A673 (cell line): ENCODE data around the gene ZNF579. TPM values are rescaled to one million over a fixed set of nuclear protein-coding genes. Genes with fewer than 3 reads are reported as not detected.

ENCODE experiments used
- BruUV-seq: library from RNA; stranded (reverse); fragments of 400-500 nt; replicated peaks from 2 replicates; lab custom pipeline; 2021; lab: Mats Ljungman, UMichigan
- CTCF ChIA-PET: fragments of 300-600 bp; sonication (Branson Sonifier 250); formaldehyde crosslinking; loops from one replicate; lab custom pipeline; 2022; ENCODE audit warnings: antibody characterized with exemption; lab: Charles Lee
- POLR2A ChIA-PET: fragments of 300-600 bp; sonication (Branson Sonifier 250); formaldehyde crosslinking; loops from one replicate; lab custom pipeline; 2022; ENCODE audit warnings: antibody characterized with exemption; ENCODE audit not compliant: low non-redundant PET; lab: Charles Lee
- DNase-seq: peaks from one replicate; pipeline ENCODE4 v3.0.0-alpha.2; 2015; ENCODE audit warnings: low spot score
- H3K27ac ChIP-seq: fragments of 200-600 bp; sonication (generic); 2 replicates; pipeline ENCODE4 v1.5.1; 2016; ENCODE audit warnings: mixed run types, low read depth, mild to moderate bottlenecking, mixed read lengths, antibody characterized with exemption, low read length; ENCODE audit not compliant: poor library complexity, severe bottlenecking
- H3K27me3 ChIP-seq: fragments of 200-600 bp; sonication (generic); replicated peaks from 2 replicates; pipeline ENCODE4 v1.6.1; 2017; ENCODE audit warnings: mixed run types, low read depth, mild to moderate bottlenecking, mixed read lengths, antibody characterized with exemption, low read length; ENCODE audit not compliant: insufficient read depth, poor library complexity
- H3K36me3 ChIP-seq: fragments of 200-600 bp; sonication (generic); 2 replicates; pipeline ENCODE4 v1.6.1; 2016; ENCODE audit warnings: mixed run types, mild to moderate bottlenecking, mixed read lengths, antibody characterized with exemption, low read length; ENCODE audit not compliant: insufficient read depth, poor library complexity, severe bottlenecking
- H3K4me1 ChIP-seq: fragments of 200-600 bp; sonication (generic); 2 replicates; pipeline ENCODE4 v1.6.1; 2017; ENCODE audit warnings: mixed run types, mild to moderate bottlenecking, mixed read lengths, antibody characterized with exemption, low read length; ENCODE audit not compliant: insufficient read depth, poor library complexity, severe bottlenecking
- H3K4me3 ChIP-seq: fragments of 200-600 bp; sonication (generic); 2 replicates; pipeline ENCODE4 v1.5.1; 2016; ENCODE audit warnings: low read depth, mixed run types, mild to moderate bottlenecking, mixed read lengths, low read length; ENCODE audit not compliant: poor library complexity, severe bottlenecking
- H3K9me3 ChIP-seq: fragments of 200-600 bp; sonication (generic); 2 replicates; pipeline ENCODE4 v1.6.1; 2016; ENCODE audit warnings: mixed run types, low read depth, mild to moderate bottlenecking, mixed read lengths, antibody characterized with exemption, low read length; ENCODE audit not compliant: poor library complexity, severe bottlenecking
- CTCF ChIP-seq: fragments of 300-800, 200-600 bp; sonication (generic); conservative IDR thresholded peaks from 2 replicates; pipeline ENCODE4 v1.5.1; 2017; ENCODE audit warnings: low read depth, mild to moderate bottlenecking, antibody characterized with exemption, low read length, moderate library complexity, mixed read lengths
- EZH2 ChIP-seq: fragments of 200-600 bp; sonication (generic); IDR thresholded peaks from 2 replicates; pipeline ENCODE4 v1.6.1; 2017; ENCODE audit warnings: borderline replicate concordance, low read depth, mild to moderate bottlenecking, mixed read lengths, antibody characterized with exemption, low read length; ENCODE audit not compliant: poor library complexity, severe bottlenecking
- intact Hi-C: fragments of 100-400 bp; cut with micrococcal nuclease; formaldehyde crosslinking; loops from one replicate; pipeline ENCODE4 v1.10.0; 2022; ENCODE audit not compliant: unreplicated experiment
- total RNA-seq: library from RNA; stranded (reverse); gene quantifications from 2 replicates; pipeline ENCODE4 v1.2.3, GENCODE V29; 2021

ZNF579 gene
- total RNA-seq, 1 experiment from 2014 or later: 27.5 TPM

- peak overlapping the region; percentile 96 for H3K4me3 ChIP-seq
- peak; percentile 99 for DNase-seq
- H3K36me3 ChIP-seq: peaks cover 8% of the 10 kb centered on the region
- H3K4me1 ChIP-seq: peaks cover 21% of the 10 kb centered on the region
- peak overlapping the region; percentile 93 for H3K27ac ChIP-seq
- POLR2A ChIA-PET: interaction anchor here (0.6 to 1.1 kb wide), 3 partner anchors 14 to 1117 kb away, joined by 3 to 6 read pairs (median 3); no protein-coding TSS in a partner anchor
- CTCF ChIA-PET: interaction anchor here (0.6 to 2.5 kb wide), 6 partner anchors 19 to 159 kb away, joined by 3 to 6 read pairs (median 5); partner anchors contain the start of gene ZNF784
- no peaks in the 10 kb centered on the region for H3K27me3 ChIP-seq
- intact Hi-C loops: loop anchor here (5.0 kb wide), 1 partner anchor 143 kb away; the partner anchor contains the start of genes C19orf85 and ISOC2
- no peaks in the 10 kb centered on the region for H3K9me3 ChIP-seq
- TF ChIP-seq EZH2 (no peak), CTCF (no peak)
- no TSS peak for BruUV-seq
These were observed 24.6 kb upstream of the ZNF579 start for GRCh38 chr19:55605207-55605636.

- BruUV-seq: no TSS peak
- CTCF ChIA-PET: interaction anchor here (1.0 kb wide), 1 partner anchor 100 kb away, joined by 6 read pairs; no protein-coding TSS in a partner anchor
- no peak overlapping the region for H3K4me3 ChIP-seq
- H3K4me1 ChIP-seq: peaks cover 21% of the 10 kb centered on the region
- no peaks in the 10 kb centered on the region for H3K27me3 ChIP-seq
- POLR2A ChIA-PET: interaction anchor here (1.1 kb wide), 1 partner anchor 15 kb away, joined by 6 read pairs; no protein-coding TSS in a partner anchor
- no peak for TF ChIP-seq EZH2
- TF ChIP-seq CTCF: no peak
- DNase-seq: no peak
- peak overlapping the region; percentile 93 for H3K27ac ChIP-seq
- H3K36me3 ChIP-seq: no peaks in the 10 kb centered on the region
- intact Hi-C loops: loop anchor here (5.0 kb wide), 1 partner anchor 196 kb away; the partner anchor contains the start of gene UBE2S
- H3K9me3 ChIP-seq: no peaks in the 10 kb centered on the region
These were observed 23.1 kb upstream of the ZNF579 start for GRCh38 chr19:55603581-55604292.

- BruUV-seq: no TSS peak
- Histone ChIP-seq H3K36me3 (no peaks in the 10 kb centered on the region), H3K9me3 (no peaks in the 10 kb centered on the region), H3K4me1 (peaks cover 27% of the 10 kb centered on the region), H3K27me3 (no peaks in the 10 kb centered on the region), H3K27ac (no peak overlapping the region), H3K4me3 (no peak overlapping the region)
- POLR2A ChIA-PET: no interaction called here
- no peak for DNase-seq
- intact Hi-C loops: loop anchor here (5.0 kb wide), 1 partner anchor 196 kb away; the partner anchor contains the start of gene UBE2S
- TF ChIP-seq EZH2 (no peak), CTCF (no peak)
- CTCF ChIA-PET: no interaction called here
These were observed 22.5 kb upstream of the ZNF579 start for GRCh38 chr19:55603115-55603514.
